AG09309 (cell line): ENCODE data around the gene PDE4A.

Experiments
- DNase-seq: peaks from one replicate; pipeline ENCODE4 v3.0.0-alpha.2; 2010; ENCODE audit warnings: low read depth
- H3K4me3 ChIP-seq: 2 replicates; pipeline ENCODE4 v1.5.1; 2011; ENCODE audit warnings: mild to moderate bottlenecking, low read depth, low read length, moderate library complexity; ENCODE audit not compliant: control insufficient read depth
- TF ChIP-seq, protein P1 (sequence below): IDR thresholded peaks from 2 replicates; pipeline ENCODE4 v1.5.1; 2011; ENCODE audit warnings: mild to moderate bottlenecking, low read depth, low read length, inconsistent platforms; ENCODE audit not compliant: insufficient read depth, control insufficient read depth; ENCODE audit errors: missing control alignments

PDE4A gene

DNA sequence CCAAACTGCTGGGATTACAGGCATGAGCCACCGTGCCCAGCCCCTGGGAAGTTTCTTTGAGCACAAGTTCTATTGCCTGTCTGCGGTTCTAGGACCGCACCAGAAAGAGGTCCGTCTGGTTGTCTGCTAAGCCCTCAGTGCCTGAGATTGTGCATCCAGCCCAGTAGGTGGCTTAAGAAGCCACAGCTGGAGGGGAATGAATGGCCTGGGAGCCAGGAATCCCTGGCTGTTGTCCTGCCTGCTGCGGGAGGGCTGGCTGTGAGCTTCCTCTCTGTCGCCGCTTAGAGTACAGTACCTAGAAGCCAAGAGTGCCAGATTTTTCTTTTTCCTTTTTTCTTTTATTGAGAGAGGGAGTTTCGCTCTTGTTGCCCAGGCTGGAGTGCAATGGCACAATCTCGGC lies 35.8 kb upstream of the PDE4A start:
- no peak overlapping the region for H3K4me3 ChIP-seq
- no peak for DNase-seq
- TF ChIP-seq, protein P1, sequence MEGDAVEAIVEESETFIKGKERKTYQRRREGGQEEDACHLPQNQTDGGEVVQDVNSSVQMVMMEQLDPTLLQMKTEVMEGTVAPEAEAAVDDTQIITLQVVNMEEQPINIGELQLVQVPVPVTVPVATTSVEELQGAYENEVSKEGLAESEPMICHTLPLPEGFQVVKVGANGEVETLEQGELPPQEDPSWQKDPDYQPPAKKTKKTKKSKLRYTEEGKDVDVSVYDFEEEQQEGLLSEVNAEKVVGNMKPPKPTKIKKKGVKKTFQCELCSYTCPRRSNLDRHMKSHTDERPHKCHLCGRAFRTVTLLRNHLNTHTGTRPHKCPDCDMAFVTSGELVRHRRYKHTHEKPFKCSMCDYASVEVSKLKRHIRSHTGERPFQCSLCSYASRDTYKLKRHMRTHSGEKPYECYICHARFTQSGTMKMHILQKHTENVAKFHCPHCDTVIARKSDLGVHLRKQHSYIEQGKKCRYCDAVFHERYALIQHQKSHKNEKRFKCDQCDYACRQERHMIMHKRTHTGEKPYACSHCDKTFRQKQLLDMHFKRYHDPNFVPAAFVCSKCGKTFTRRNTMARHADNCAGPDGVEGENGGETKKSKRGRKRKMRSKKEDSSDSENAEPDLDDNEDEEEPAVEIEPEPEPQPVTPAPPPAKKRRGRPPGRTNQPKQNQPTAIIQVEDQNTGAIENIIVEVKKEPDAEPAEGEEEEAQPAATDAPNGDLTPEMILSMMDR, result no peak

DNA sequence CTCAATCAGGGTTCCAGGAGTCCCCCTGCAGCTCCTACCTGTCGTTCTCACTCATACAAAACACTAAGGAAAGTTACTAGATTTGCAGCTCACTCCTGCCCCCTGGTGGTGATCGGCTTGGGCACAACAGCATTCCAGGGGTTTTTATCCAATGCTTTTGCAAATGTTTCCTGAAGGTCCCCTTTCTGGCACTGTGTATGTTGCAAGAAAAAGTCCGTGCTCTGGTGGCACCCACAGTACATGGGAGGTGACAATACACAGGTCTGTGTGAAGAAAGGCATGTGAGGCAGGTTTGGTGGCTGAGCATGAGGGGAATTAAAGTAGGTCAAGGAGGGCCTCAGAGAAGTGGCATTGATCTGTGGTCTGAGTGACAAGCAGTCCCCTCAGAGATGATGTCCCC lies 31.4 kb upstream of the PDE4A start:
- DNase-seq, result peak; percentile 35
- TF ChIP-seq, protein P1, result peak; percentile 95
- H3K4me3 ChIP-seq, result no peak overlapping the region

DNA sequence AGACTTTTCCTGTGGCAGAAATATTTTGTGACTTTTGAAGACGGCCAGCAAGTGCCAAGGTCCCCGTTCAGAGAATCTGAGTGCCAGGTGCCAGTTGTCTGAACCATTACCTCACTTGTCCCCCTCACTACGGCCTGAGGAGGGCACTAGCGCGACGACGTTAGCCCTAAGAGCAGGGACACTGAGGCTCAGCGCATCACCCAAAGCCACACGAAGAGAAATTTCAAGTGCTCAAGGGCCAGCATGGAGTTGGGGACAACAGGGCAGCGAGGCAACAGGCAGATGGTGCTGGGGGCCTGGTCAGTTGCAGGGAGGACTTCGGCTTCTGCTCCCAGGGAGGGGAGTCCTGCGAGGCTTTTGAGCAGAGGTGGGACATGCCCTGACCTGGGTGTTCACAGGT lies 30.5 kb upstream of the PDE4A start:
- TF ChIP-seq, protein P1, result peak; percentile 39
- H3K4me3 ChIP-seq, result no peak overlapping the region
- DNase-seq, result no peak

DNA sequence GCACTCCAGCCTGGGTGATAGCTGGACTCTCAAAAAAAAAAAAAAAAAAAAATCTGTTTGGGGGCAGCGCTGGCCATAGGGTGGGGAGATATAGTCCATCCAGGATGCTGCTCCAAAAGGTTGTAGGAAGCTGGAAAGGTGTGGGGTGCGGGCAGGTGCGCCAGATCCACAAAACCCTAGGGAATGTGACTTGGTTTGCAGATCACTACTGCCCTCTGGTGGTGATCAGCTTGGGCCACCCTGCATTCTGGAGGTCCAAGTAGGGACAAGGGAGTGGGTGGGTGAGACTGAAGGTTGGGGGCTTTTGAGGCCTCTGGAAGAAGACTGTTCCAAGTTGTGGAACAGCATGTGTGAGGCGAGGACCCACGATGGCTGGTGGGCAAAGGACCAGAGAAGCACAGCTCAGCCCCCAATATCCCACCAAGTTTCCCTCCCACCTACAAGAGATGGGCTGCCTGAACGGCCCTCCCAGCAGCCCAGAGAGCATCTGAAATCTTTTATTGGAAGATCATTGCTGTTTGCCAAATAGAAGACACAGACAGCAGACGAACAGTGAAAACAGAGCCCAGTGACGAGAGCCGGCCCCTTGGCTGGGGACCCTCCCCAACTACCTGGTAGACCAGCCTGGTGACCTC lies 29.6 kb upstream of the PDE4A start:
- TF ChIP-seq, protein P1, result peak; percentile 95
- no peak for DNase-seq
- no peak overlapping the region for H3K4me3 ChIP-seq

DNA sequence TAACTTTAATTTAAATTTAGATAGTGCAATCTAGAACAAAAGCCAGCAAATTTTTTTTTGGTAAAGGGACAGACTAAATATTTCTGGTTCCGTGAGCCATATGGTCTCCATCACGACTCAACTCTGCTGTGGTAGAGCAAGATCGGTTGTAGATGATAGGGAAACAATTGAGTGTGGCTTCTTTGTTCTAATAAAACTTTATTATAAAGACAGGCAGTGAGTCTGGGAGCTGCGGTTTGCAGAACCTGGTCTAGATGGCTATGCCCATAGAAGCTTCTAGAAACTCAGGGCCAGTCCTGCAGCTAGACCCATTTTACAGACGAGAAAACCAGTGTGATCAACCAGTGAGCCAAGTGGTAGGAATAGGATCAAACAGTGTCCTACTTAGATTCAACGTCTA lies 28.2 kb upstream of the PDE4A start:
- no peak for DNase-seq

DNA sequence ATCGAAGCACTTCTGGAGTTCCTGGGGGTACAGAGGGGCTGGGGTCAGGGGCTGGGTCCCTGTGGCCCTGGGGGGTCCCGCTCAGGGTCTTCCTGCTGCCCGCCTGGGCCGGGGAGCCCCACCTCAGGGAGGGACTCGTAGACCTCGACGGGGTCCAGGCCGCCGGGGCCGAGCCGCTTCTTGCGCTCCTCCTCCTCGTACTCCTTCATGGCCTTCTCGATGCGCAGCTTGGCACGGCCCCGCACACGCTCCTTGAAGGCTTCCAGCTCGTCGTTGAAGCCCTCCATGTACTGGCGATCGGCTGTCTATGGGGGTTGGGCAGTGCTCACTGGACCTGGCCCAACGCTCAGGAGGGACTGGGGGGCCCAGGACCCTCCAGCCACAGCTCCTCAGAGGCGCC lies 27.2 kb upstream of the PDE4A start:
- no peak for DNase-seq
- no peak overlapping the region for H3K4me3 ChIP-seq
- TF ChIP-seq, protein P1, result no peak

More for the DNA sequence above, 28.2 kb upstream of the PDE4A start:
- H3K4me3 ChIP-seq, result no peak overlapping the region
- TF ChIP-seq, protein P1, result no peak

DNA sequence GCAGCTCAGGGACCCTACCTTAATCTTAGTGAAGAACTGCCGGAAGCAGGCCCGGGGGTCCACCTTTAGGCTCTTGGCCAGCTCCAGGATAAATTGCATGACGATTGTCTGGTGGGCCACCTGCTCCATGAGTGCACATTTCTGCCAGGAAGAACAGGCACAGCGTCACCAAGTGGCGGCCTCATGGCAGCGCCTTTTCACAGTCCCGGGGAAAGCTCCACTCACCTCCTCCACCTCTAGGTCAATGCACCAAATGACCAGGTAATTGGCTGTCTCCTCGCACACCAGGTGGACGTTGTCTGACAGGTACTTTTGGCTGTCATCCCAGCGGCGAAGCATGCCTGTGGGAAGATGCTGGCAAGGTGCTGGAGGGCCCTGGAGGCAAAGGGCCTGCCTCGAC lies 25.3 kb upstream of the PDE4A start:
- DNase-seq, result no peak
- TF ChIP-seq, protein P1, result no peak
- H3K4me3 ChIP-seq, result no peak overlapping the region
